GM12801 (cell line): ENCODE data around the gene TXNL4B.

Experiments
- TF ChIP-seq, protein P1 (sequence below): IDR thresholded peaks from one replicate; pipeline ENCODE4 v1.5.1; 2011; ENCODE audit warnings: control low read depth; ENCODE audit not compliant: insufficient read length; ENCODE audit errors: extremely low read depth

The TXNL4B gene

DNA sequence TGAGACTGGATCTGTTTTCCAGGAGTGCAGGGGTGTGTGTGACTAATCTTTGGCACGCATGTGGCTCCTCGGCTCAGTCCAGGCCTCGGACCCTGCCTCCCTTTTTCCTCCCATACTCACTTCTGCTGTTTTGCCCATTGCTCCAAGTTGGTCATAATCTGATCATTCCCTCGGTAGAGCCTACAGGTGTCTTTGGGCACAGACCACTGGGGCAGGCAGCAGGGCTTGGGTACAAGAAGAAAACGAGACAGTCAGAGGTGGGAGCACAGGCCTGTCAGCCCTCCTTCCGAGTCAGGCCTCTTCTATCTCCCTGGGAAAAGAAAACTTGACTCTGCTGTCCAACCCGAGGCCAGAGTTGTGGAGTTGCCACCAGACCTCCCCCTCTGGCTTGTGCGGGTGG, 30.0 kb upstream of the TXNL4B start:
- TF ChIP-seq, protein P1, sequence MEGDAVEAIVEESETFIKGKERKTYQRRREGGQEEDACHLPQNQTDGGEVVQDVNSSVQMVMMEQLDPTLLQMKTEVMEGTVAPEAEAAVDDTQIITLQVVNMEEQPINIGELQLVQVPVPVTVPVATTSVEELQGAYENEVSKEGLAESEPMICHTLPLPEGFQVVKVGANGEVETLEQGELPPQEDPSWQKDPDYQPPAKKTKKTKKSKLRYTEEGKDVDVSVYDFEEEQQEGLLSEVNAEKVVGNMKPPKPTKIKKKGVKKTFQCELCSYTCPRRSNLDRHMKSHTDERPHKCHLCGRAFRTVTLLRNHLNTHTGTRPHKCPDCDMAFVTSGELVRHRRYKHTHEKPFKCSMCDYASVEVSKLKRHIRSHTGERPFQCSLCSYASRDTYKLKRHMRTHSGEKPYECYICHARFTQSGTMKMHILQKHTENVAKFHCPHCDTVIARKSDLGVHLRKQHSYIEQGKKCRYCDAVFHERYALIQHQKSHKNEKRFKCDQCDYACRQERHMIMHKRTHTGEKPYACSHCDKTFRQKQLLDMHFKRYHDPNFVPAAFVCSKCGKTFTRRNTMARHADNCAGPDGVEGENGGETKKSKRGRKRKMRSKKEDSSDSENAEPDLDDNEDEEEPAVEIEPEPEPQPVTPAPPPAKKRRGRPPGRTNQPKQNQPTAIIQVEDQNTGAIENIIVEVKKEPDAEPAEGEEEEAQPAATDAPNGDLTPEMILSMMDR = no peak

DNA sequence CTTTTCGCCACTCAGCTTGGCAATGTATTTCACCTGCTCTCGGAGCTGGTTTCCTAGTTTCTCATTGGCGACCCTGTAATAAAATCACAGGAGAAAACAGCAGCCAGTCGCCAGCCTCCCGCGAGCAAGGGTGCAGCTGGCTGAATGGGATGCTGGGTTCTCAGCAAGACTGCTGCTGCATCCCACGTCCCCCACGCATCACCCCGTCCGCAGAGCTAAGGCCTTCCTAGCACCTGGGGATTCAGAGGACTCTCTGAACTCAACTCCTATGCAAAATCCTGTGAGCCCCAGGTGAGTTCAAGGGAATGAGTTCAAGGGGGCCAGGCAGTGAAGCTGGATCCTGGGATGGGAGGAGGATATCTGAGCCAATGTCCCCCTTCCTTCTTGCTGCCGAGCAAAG, 29.5 kb upstream of the TXNL4B start:
- TF ChIP-seq, protein P1 = no peak

DNA sequence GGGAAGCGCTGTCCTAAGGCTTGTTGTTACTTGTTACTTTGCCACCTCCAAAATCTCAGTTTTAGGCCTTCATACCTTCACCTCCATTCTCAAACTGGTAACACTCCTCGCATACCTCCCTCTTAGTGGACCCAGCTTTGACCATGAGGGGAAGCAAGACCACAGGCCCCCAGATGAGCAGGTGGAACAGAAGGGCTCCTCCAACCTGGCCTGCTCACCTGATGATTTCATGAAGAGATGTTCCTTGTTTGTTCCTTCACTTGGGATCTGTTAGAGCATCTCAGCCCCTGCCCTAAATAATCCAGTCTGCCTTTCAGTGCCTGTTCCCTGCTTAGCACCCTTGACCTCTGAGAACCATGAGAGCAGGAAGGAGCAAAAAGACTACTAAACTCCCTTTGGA, 28.9 kb upstream of the TXNL4B start:
- TF ChIP-seq, protein P1 = no peak

DNA sequence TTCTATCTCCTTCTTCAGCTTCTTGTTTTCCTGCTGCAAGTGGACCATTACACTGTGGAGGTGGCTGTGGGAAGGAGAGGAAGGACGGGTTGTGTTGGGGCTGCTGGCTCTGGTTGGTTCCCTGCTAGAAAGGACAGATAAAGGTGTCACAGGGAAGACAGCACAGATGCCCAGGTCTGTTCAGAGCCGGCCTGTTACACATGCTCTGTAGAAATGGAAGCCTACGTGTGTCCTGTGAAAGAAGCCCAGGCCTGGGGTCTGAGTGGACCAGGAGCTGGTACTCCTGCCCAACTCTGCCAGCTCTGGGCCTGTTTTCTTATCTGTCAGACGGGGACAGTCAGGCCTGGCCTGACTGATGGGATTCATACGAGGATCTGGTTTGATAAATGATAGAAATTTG, 26.6 kb upstream of the TXNL4B start:
- TF ChIP-seq, protein P1 = no peak

DNA sequence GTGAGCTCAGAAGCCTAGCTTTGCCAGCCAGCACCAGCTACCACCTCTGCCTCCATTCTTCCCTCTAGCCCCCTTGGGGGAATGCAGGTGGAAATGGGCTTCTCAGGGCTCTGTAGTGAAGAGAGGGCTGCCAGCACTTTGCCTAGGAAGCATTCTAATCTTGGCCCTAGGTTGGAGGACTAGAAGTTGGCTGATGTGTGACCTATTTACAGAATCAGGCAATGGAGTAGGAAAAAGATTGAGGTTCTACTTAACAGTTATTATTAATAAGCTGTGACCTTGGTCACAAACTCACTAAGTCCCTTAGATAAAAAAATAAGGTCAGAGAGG, 20.2 kb upstream of the TXNL4B start:
- TF ChIP-seq, protein P1 = no peak

DNA sequence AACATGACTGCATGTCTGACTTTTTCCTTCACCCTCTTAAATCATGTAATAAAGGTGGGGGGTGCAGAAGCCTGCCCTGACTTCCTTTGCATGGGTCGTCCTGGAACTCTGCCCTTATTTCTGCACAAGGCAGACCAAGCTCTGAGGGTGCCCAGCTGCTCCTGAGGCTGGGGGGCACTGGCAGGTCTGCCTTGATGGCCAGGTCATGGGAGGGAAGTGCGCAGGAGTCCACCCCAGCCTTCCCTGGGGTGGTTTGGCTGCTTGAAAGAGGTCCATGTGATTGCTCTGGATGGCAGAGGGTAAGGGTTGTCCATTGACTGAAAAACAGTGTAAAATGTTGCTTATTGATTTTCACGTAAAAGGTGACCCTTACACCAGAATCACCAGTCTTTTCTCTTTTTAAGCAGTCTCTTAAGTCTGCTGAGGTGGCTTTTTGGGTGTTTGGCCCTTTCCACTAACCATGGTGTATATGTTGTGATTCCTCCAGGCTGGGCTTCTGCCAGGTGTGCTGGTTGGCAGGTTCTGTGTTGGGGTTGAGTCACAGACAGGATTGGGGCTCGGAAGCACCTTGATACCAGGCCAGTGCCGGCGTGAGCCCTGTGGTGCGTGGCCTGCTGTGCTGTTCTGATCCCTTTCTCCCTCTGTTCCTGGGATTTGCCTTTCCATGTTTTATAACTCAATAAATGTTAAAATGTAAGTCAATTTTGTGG, 19.6 kb upstream of the TXNL4B start:
- TF ChIP-seq, protein P1 = no peak

DNA sequence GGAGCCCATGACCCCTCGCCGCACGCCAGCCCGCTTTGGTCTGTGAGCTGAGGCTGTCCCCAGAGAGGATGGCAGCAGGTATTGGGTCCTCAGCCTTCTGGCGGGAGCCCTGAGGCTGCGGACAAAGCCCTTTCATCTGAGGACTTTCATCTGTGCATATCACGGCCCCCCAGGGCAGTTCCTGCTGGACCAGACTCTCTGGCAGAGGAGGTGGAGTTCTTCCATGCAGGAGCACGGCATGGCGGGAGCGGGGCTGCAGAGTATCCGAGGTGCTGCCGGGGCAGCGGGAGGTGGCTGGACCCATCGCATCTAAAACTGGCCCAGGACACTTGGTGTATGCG, 19.0 kb upstream of the TXNL4B start:
- TF ChIP-seq, protein P1 = no peak
